Measurements from ENCODE around the gene KLHDC4. TPM values are rescaled to one million over a fixed set of nuclear protein-coding genes. Genes with fewer than 3 reads are reported as not detected.

The KLHDC4 gene
- total RNA-seq, 2 donors from 2014 or later, result 21.8 to 79.4 TPM

DNA sequence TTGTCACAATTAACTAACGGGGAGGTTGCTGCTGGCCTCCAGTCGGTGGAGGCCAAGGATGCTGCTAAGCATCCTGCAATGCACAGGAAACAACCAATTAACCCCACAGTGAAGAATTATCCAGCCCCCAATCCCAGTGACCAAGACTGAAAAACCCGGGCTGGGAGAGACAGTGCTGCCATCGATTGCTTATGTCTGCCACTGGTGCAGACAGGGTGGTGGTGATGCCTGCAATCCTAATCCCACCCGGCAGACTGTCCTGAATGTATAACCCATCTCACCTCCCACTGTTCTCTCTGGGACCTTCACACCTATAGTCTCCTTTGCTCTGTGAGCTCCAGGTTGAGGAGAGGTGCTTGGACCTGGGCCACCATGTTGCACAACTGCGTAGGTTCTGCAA is 42.3 kb upstream of the KLHDC4 start:
- TF ChIP-seq, protein P1, sequence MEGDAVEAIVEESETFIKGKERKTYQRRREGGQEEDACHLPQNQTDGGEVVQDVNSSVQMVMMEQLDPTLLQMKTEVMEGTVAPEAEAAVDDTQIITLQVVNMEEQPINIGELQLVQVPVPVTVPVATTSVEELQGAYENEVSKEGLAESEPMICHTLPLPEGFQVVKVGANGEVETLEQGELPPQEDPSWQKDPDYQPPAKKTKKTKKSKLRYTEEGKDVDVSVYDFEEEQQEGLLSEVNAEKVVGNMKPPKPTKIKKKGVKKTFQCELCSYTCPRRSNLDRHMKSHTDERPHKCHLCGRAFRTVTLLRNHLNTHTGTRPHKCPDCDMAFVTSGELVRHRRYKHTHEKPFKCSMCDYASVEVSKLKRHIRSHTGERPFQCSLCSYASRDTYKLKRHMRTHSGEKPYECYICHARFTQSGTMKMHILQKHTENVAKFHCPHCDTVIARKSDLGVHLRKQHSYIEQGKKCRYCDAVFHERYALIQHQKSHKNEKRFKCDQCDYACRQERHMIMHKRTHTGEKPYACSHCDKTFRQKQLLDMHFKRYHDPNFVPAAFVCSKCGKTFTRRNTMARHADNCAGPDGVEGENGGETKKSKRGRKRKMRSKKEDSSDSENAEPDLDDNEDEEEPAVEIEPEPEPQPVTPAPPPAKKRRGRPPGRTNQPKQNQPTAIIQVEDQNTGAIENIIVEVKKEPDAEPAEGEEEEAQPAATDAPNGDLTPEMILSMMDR (IDR thresholded peaks at IDR 0.05), result no peak
- no peak overlapping the region for H3K9ac ChIP-seq (ENCODE audit: low read depth in 2 of 2, low read length in 2 of 2)
- no peaks in the 10 kb centered on the region for H3K9me3 ChIP-seq
- no peaks in the 10 kb centered on the region for H3K27me3 ChIP-seq
- no peak overlapping the region for H3K4me3 ChIP-seq
- no peak for DNase-seq
- intact Hi-C loops (cut with DNase I), result no loop called here
- no peaks in the 10 kb centered on the region for H3K36me3 ChIP-seq
- peaks cover 6% of the 10 kb centered on the region for H3K4me1 ChIP-seq
- no peak overlapping the region for H3K27ac ChIP-seq

DNA sequence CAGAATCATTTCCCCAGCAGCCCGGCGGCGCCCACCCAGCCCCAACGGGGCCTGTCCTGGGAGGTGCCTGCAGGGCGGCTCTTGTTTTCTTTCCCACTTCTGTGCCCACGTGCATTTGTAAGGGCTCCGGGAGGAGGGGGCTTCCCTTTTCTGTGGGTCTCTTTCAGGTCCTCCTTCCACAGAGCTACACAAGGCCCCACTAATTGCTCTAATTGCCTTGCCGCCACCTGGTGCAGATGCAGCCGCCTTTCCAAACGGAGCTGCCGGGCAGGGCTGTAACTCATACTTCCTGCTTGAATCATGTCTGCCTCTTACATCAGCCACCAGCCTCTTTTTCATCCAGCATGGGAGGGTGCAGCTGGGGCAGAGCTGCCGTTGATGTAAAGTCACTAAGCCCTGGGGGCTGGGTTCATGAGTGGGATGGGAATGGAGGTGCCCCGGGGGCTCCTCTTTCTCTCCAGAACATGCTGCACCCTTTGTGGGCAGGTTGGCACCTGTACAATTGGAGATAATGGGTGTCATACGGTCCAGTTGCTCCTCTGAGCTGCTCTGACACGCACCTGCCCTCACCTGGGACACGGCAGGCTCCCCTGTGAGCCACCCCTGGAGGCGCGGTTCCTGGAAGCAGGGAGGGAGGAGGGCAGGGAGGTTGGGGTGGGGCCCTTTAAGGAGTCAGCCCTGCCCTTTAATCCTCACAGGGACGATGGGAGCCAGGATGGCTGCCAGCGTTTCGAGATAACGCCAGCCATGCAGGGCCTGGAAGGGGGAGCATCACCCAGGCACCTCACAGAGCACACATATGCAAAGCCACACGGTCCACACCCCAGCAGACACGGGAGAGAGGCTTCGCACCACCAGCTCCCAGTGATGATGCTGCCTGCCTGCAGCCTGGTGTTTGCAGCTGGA is 41.1 kb upstream of the KLHDC4 start:
- H3K36me3 ChIP-seq, result no peaks in the 10 kb centered on the region
- H3K27me3 ChIP-seq, result no peaks in the 10 kb centered on the region
- H3K27ac ChIP-seq, result peak overlapping the region; percentile 38
- intact Hi-C loops (cut with DNase I), result no loop called here
- H3K4me3 ChIP-seq, result peak overlapping the region; percentile 29
- peaks cover 6% of the 10 kb centered on the region for H3K4me1 ChIP-seq
- H3K9me3 ChIP-seq, result no peaks in the 10 kb centered on the region
- DNase-seq, result peak; percentile 82
- peak overlapping the region in 1 of 2 donors; percentile 38 for H3K9ac ChIP-seq (ENCODE audit: low read depth in 2 of 2, low read length in 2 of 2)
- TF ChIP-seq, protein P1 (IDR thresholded peaks at IDR 0.05), result no peak

DNA sequence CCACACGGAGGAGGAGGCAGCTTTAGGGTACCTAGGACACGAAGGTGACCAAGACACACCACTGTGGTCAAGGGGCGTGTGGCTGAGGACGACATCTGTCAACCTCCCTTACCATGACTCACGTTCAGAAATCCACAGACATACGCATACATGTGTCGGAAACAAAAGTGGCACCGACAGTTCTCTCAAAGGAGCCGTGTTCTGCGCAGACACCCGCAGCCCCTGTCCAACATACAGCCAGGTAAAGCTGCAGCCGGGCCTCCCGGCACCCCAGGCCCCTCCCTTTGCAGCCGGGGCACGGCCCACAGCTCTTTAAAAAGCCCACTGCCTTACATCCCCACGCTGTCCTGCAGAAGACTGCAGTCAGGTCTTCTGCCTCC is 40.5 kb upstream of the KLHDC4 start:
- peak overlapping the region; percentile 29 for H3K4me3 ChIP-seq
- peak overlapping the region; percentile 38 for H3K27ac ChIP-seq
- H3K36me3 ChIP-seq, result no peaks in the 10 kb centered on the region
- peak overlapping the region in 1 of 2 donors; percentile 38 for H3K9ac ChIP-seq (ENCODE audit: low read depth in 2 of 2, low read length in 2 of 2)
- H3K9me3 ChIP-seq, result no peaks in the 10 kb centered on the region
- TF ChIP-seq, protein P1 (IDR thresholded peaks at IDR 0.05), result no peak
- no peak for DNase-seq
- intact Hi-C loops (cut with DNase I), result no loop called here
- H3K27me3 ChIP-seq, result no peaks in the 10 kb centered on the region
- H3K4me1 ChIP-seq, result peaks cover 6% of the 10 kb centered on the region

DNA sequence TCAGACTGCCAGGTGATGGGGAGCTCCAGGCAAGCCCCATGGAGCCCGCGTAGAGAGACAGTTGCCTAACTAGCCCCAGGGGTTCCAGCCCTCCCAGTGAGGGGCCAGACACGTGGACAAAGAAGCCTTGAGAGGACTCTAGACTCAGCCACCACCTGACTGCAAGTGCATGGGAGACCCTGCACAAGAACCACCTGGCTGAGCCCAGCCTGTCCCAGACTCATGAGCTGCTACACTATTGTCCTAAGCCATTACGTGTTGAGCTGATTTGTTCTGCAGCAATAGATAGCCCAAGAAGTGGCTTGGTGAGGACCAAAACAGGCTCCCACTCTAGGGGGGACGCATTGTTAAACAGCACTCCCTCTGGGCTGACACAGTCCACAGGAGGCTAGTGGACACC is 37.6 kb upstream of the KLHDC4 start:
- H3K36me3 ChIP-seq, result no peaks in the 10 kb centered on the region
- H3K4me1 ChIP-seq, result peaks cover 6% of the 10 kb centered on the region
- H3K9ac ChIP-seq (ENCODE audit: low read depth in 2 of 2, low read length in 2 of 2), result no peak overlapping the region
- no peak overlapping the region for H3K27ac ChIP-seq
- no peak overlapping the region for H3K4me3 ChIP-seq
- no peaks in the 10 kb centered on the region for H3K9me3 ChIP-seq
- intact Hi-C loops (cut with DNase I), result no loop called here
- DNase-seq, result no peak
- no peaks in the 10 kb centered on the region for H3K27me3 ChIP-seq
- TF ChIP-seq, protein P1 (IDR thresholded peaks at IDR 0.05), result no peak

DNA sequence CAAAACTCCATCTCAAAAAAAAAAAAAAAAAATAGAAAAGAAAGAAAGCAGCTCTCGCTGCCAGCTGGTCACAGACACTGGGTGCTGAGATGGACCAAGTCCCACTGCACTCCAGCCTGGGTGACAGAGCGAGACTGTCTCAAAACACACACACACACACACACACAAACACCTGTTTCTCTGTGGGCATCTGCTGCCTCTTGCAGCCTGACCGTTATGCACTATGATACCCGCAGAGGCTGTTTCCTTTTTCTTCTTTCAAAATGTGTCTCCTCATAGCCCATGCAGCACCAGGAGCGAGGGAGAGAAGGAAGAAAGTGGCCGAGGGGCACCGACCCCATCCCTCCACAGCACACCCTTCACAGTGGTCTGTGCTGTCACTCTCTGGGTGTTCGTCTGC is 36.9 kb upstream of the KLHDC4 start:
- Histone ChIP-seq H3K9me3 (no peaks in the 10 kb centered on the region), H3K36me3 (no peaks in the 10 kb centered on the region), H3K27me3 (no peaks in the 10 kb centered on the region), H3K9ac (ENCODE audit: low read depth in 2 of 2, low read length in 2 of 2) (no peak overlapping the region), H3K4me3 (no peak overlapping the region), H3K27ac (no peak overlapping the region), H3K4me1 (peaks cover 6% of the 10 kb centered on the region)
- no peak for DNase-seq
- TF ChIP-seq, protein P1 (IDR thresholded peaks at IDR 0.05), result no peak
- intact Hi-C loops (cut with DNase I), result no loop called here
